GM18858 (cell line): ENCODE measurements around the gene RNF187.

ENCODE experiments used
- ATAC-seq: cut with Tn5 transposase; IDR thresholded peaks from one replicate; pipeline ENCODE4 v1.9.1; 2021; ENCODE audit not compliant: unreplicated experiment

Gene RNF187

DNA sequence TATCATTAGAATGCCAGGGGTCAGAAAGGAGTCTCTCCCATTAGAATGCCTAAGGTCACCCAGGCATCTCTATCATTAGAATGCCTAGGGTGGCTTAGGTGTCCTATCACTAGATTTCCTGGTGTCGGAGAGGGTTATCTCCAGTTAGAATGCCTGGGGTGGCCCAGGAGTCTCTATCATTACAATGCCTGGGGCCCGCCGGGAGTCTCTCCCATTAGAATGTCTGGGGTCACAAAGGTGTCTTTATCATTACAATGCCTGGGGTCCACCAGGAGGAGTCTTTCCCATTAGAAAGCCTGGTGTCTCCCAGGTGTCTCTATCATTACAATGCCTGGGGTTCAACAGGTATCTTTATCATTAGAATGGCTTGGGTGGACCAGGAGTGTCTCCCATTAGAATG lies 56.2 kb downstream of the RNF187 start:
- ATAC-seq, result no peak

DNA sequence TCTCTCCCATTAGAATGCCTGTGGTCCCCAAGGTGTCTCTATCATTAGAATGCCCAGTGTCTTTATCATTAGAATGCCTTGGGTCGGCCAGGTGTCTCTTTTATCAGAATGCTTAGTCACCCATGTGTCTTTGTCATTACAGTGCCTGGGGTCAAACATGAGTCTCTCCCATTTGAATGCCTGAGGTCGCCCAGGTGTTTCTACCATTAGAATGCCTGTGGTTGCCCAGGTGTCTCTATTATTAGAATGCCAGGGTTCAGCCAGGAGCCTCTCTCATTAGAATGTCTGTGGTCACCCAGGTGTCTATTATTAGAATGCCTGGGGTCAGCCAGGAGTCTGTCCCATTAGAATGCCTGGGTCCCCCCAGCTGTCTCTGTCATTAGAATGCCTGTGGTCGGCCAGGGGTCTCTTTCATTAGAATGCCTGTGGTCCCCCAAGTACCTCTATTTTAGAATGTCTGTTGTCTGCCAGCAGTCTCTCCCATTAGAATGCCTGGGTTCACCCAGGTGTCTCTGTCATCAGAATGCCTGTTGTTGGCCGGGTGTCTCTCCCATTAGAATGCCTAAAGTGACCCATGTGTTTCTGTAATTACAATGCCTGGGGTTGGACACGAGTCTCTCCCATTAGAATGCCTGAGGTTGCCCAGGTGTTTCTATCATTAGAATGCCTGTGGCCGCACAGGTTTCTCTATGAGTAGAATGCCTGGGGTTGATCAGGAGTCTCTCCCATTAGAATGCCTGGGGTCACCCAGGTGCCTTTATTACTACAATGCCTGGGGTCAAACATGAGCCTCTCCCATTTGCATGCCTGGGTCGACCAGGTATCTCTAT lies 57.1 kb downstream of the RNF187 start:
- ATAC-seq, result no peak

DNA sequence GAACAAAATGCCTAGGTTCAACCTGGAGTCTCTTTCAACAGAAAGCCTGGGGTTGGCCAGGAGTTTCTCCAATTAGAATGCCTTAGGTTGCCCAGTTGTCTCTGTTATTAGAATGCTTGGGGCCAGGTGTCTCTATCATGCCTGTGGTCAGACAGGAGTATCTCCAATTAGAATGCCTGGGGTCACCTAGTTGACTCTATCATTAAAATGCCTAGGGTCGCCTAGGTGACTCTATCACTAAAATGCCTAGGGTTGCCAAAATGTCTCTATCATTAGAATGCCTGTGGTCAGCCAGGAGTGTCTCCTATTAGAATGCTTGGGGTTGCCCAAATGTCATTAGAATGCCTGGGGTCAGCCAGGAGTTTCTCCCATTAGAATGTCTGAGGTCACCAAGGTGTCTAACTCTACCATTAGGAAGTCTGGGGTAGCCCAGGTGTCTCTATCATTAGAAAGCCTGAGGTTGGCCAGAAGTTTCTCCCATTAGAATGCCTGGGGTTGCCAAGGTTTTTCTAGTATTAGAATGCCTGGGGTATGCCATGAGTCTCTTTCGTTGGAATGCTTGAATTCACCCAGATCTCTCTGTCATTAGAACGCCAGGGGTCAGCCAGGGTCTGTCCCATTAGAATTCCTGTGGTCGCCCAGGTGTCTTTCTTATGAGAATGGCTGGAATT lies 57.9 kb downstream of the RNF187 start:
- ATAC-seq, result no peak
